Loucy (cell line): ENCODE measurements around the gene DSE.

Experiments used
- H2AFZ ChIP-seq: fragments of 200-600 bp; sonication (generic); 2 replicates; pipeline ENCODE4 v1.6.0; 2016; ENCODE audit warnings: antibody characterized with exemption, mild to moderate bottlenecking, low read length, moderate library complexity
- H3F3A ChIP-seq: fragments of 200-600 bp; 2 replicates; pipeline ENCODE4 v1.6.0; 2016; ENCODE audit warnings: antibody characterized with exemption, low read depth, mild to moderate bottlenecking
- H3K27me3 ChIP-seq: fragments of 200-600 bp; sonication (generic); 2 replicates; pipeline ENCODE4 v1.6.1; 2014; ENCODE audit warnings: low read length, mild to moderate bottlenecking; ENCODE audit not compliant: insufficient read depth, poor library complexity, severe bottlenecking
- H3K36me3 ChIP-seq: fragments of 200-600 bp; sonication (generic); 2 replicates; pipeline ENCODE4 v1.6.1; 2016; ENCODE audit warnings: low read length; ENCODE audit not compliant: insufficient read depth
- H3K4me1 ChIP-seq: fragments of 200-600 bp; sonication (generic); 2 replicates; pipeline ENCODE4 v1.5.1; 2014; ENCODE audit warnings: low read length, mild to moderate bottlenecking; ENCODE audit not compliant: insufficient read depth, poor library complexity, severe bottlenecking
- H3K4me2 ChIP-seq: fragments of 200-600 bp; sonication (generic); 2 replicates; pipeline ENCODE4 v1.6.0; 2014; ENCODE audit warnings: antibody characterized with exemption, low read length, low read depth, mild to moderate bottlenecking; ENCODE audit not compliant: poor library complexity, severe bottlenecking
- H3K4me3 ChIP-seq: fragments of 200-600 bp; sonication (generic); 2 replicates; pipeline ENCODE4 v1.5.1; 2014; ENCODE audit warnings: low read length, mild to moderate bottlenecking, mixed read lengths; ENCODE audit not compliant: poor library complexity, severe bottlenecking
- H3K79me2 ChIP-seq: fragments of 200-600 bp; sonication (generic); 2 replicates; pipeline ENCODE4 v1.6.1; 2014; ENCODE audit warnings: low read length; ENCODE audit not compliant: insufficient read depth
- H3K9ac ChIP-seq: fragments of 200-600 bp; sonication (generic); 2 replicates; pipeline ENCODE4 v1.6.0; 2014; ENCODE audit warnings: mild to moderate bottlenecking, low read depth, low read length, moderate library complexity; ENCODE audit not compliant: poor library complexity, severe bottlenecking
- H3K9me2 ChIP-seq: fragments of 200-600 bp; sonication (generic); replicated peaks from 2 replicates; pipeline ENCODE4 v1.6.1; 2016; ENCODE audit warnings: low read depth, low read length, mixed read lengths
- H3K9me3 ChIP-seq: fragments of 200-600 bp; sonication (generic); 2 replicates; pipeline ENCODE4 v1.6.1; 2014; ENCODE audit warnings: mild to moderate bottlenecking, antibody characterized with exemption, low read length, low read depth; ENCODE audit not compliant: insufficient read depth
- H4K20me1 ChIP-seq: fragments of 200-600 bp; sonication (generic); 2 replicates; pipeline ENCODE4 v1.6.0; 2014; ENCODE audit warnings: antibody characterized with exemption, low read length, mild to moderate bottlenecking; ENCODE audit not compliant: insufficient read depth, poor library complexity, severe bottlenecking
- CTCF ChIP-seq: fragments of 200-600 bp; sonication (generic); conservative IDR thresholded peaks from 2 replicates; pipeline ENCODE4 v1.5.1; 2014; ENCODE audit warnings: mild to moderate bottlenecking, antibody characterized with exemption, low read length
- EZH2phosphoT487 ChIP-seq: fragments of 200-600 bp; IDR thresholded peaks from 2 replicates; pipeline ENCODE4 v1.6.1; 2018; ENCODE audit warnings: antibody characterized with exemption, mild to moderate bottlenecking, moderate library complexity, borderline replicate concordance

DSE gene

GRCh38 chr6:116412270-116412669 lies 41.5 kb downstream of the DSE start:
- Histone ChIP-seq H3K4me3 (no peak overlapping the region), H3K36me3 (no peaks in the 10 kb centered on the region), H3K9me3 (no peaks in the 10 kb centered on the region), H4K20me1 (no peaks in the 10 kb centered on the region), H3K9me2 (no peaks in the 10 kb centered on the region), H2AFZ (peak overlapping the region; percentile 7; the same call in 1 of the 2 replicates), H3K27me3 (no peaks in the 10 kb centered on the region), H3K9ac (no peak overlapping the region), H3K79me2 (no peaks in the 10 kb centered on the region), H3K4me1 (peaks cover 7% of the 10 kb centered on the region), H3K4me2 (no peak overlapping the region), H3F3A (no peaks in the 10 kb centered on the region)
- TF ChIP-seq EZH2phosphoT487 (no peak), CTCF (no peak)

GRCh38 chr6:116413357-116413756 lies 42.6 kb downstream of the DSE start:
- Histone ChIP-seq H4K20me1 (no peaks in the 10 kb centered on the region), H3K9ac (no peak overlapping the region), H3K4me2 (no peak overlapping the region), H3F3A (no peaks in the 10 kb centered on the region), H3K9me3 (no peaks in the 10 kb centered on the region), H2AFZ (no peak overlapping the region), H3K36me3 (no peaks in the 10 kb centered on the region), H3K4me1 (peaks cover 7% of the 10 kb centered on the region), H3K4me3 (no peak overlapping the region), H3K79me2 (no peaks in the 10 kb centered on the region), H3K9me2 (no peaks in the 10 kb centered on the region), H3K27me3 (no peaks in the 10 kb centered on the region)
- TF ChIP-seq CTCF, result no peak
- no peak for TF ChIP-seq EZH2phosphoT487

- H3K27me3 ChIP-seq, result no peaks in the 10 kb centered on the region
- no peaks in the 10 kb centered on the region for H3K79me2 ChIP-seq
- no peaks in the 10 kb centered on the region for H4K20me1 ChIP-seq
These were observed 46.9 kb downstream of the DSE start for GRCh38 chr6:116417661-116418060.

More at GRCh38 chr6:116417661-116418060, 46.9 kb downstream of the DSE start:
- Histone ChIP-seq H3K36me3 (no peaks in the 10 kb centered on the region), H3K9ac (no peak overlapping the region), H2AFZ (no peak overlapping the region), H3K4me3 (no peak overlapping the region), H3K9me2 (no peaks in the 10 kb centered on the region), H3K4me2 (no peak overlapping the region), H3K4me1 (no peaks in the 10 kb centered on the region), H3K9me3 (no peaks in the 10 kb centered on the region), H3F3A (no peaks in the 10 kb centered on the region)
- TF ChIP-seq EZH2phosphoT487, result no peak
- TF ChIP-seq CTCF, result no peak
